ENCODE measurements around the gene DHRS3. TPM values are rescaled to one million over a fixed set of nuclear protein-coding genes. Genes with fewer than 3 reads are reported as not detected.
A peak's percentile ranks its signal among the peaks of the same experiment; 100 is the strongest.

Gene DHRS3
- total and polyA plus RNA-seq, 2 of the 13 experiments (the other 11 are each of a cell fraction or from before 2014, with no cell fraction given) = 48.5 to 90.5 TPM

DNA sequence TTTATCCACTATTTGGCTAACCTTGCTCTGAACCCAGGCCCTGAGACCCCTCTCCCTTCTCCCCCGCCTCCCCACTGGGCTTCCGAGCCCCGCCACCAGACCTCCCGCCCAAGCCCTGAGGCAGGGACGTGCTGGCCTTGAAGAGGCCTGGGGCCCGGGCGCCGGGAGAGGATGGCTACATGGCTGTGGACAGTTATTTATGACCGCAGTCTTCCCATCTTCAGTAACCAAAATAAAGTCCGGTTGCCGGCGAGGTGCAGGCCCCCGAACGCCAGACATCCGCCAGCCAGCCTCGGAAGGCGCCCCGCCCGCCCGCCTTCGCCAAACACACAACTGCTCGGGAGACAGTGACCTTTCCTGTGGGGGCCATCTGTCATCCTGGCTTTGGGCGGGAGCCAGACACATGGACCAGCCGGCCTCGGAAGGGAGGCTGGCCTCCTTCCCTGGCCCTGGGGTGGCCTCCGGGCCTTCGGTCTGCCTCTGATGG is 69.0 kb downstream of the DHRS3 start (continued):
- TF ChIP-seq NFRKB (IDR thresholded peaks at IDR 0.05) (no peak), NR2F1 (CRISPR knock-in tag; IDR thresholded peaks at IDR 0.05) (no peak), SP5 (CRISPR knock-in tag; IDR thresholded peaks at IDR 0.05; ENCODE audit: borderline replicate concordance, low read depth) (0 out of 2 replicates have a peak, but pooled peaks have one; percentile 27), ZNF251 (CRISPR knock-in tag; IDR thresholded peaks at IDR 0.05) (no peak), MXD4 (CRISPR knock-in tag; IDR thresholded peaks at IDR 0.05) (no peak), TMF1 (CRISPR knock-in tag; IDR thresholded peaks at IDR 0.05; ENCODE audit: low read depth) (no peak), ZFY (CRISPR knock-in tag; IDR thresholded peaks at IDR 0.05) (0 out of 2 replicates have a peak, but pooled peaks have one; percentile 27), ARHGAP35 (CRISPR knock-in tag; IDR thresholded peaks at IDR 0.05; ENCODE audit: borderline replicate concordance) (no peak), TCF12 (IDR thresholded peaks at IDR 0.05) (no peak), TCF12 (CRISPR knock-in tag; IDR thresholded peaks at IDR 0.05) (no peak), ZNF205 (CRISPR knock-in tag; IDR thresholded peaks at IDR 0.05) (no peak), SATB2 (CRISPR knock-in tag; IDR thresholded peaks at IDR 0.05) (no peak), ZFP62 (CRISPR knock-in tag; IDR thresholded peaks at IDR 0.05) (no peak), FOXK2 (IDR thresholded peaks at IDR 0.05) (no peak), GABPB1 (CRISPR knock-in tag; IDR thresholded peaks at IDR 0.05) (peak; percentile 50), ZNF780A (CRISPR knock-in tag; IDR thresholded peaks at IDR 0.05) (no peak), BRD4 (CRISPR knock-in tag; IDR thresholded peaks at IDR 0.05) (no peak), HNRNPLL (IDR thresholded peaks at IDR 0.05; ENCODE audit: low read depth, low read length, poor library complexity, severe bottlenecking) (peak; percentile 39), ZKSCAN1 (IDR thresholded peaks at IDR 0.05; ENCODE audit: low read length) (no peak), KAT8 (CRISPR knock-in tag; IDR thresholded peaks at IDR 0.05) (no peak), ZNF83 (CRISPR knock-in tag; IDR thresholded peaks at IDR 0.05; ENCODE audit: borderline replicate concordance) (no peak), AGO1 (IDR thresholded peaks at IDR 0.05; ENCODE audit: low read depth, low read length, poor library complexity, severe bottlenecking) (no peak), ZFP37 (CRISPR knock-in tag; IDR thresholded peaks at IDR 0.05; ENCODE audit: borderline replicate concordance) (no peak), ZFX (CRISPR knock-in tag; IDR thresholded peaks at IDR 0.05; ENCODE audit: low read depth) (peak; percentile 28), SMARCC2 (IDR thresholded peaks at IDR 0.05) (no peak), CEBPG (CRISPR knock-in tag; IDR thresholded peaks at IDR 0.05) (no peak), NR2F2 (IDR thresholded peaks at IDR 0.05; ENCODE audit: borderline replicate concordance, low read depth) (no peak), SUZ12 (IDR thresholded peaks at IDR 0.05; ENCODE audit: low read depth, low read length) (no peak), ZNF501 (CRISPR knock-in tag; IDR thresholded peaks at IDR 0.05) (no peak), YEATS2 (CRISPR knock-in tag; IDR thresholded peaks at IDR 0.05; ENCODE audit: borderline replicate concordance) (no peak)
- TF ChIP-seq, protein P1, sequence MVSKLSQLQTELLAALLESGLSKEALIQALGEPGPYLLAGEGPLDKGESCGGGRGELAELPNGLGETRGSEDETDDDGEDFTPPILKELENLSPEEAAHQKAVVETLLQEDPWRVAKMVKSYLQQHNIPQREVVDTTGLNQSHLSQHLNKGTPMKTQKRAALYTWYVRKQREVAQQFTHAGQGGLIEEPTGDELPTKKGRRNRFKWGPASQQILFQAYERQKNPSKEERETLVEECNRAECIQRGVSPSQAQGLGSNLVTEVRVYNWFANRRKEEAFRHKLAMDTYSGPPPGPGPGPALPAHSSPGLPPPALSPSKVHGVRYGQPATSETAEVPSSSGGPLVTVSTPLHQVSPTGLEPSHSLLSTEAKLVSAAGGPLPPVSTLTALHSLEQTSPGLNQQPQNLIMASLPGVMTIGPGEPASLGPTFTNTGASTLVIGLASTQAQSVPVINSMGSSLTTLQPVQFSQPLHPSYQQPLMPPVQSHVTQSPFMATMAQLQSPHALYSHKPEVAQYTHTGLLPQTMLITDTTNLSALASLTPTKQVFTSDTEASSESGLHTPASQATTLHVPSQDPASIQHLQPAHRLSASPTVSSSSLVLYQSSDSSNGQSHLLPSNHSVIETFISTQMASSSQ (IDR thresholded peaks at IDR 0.05; ENCODE audit: low read depth) = no peak
- TF ChIP-seq, protein P1 (CRISPR knock-in tag; IDR thresholded peaks at IDR 0.05; ENCODE audit: borderline replicate concordance) = no peak
